ENCODE results near the gene DENND4B.

Gene DENND4B

DNA sequence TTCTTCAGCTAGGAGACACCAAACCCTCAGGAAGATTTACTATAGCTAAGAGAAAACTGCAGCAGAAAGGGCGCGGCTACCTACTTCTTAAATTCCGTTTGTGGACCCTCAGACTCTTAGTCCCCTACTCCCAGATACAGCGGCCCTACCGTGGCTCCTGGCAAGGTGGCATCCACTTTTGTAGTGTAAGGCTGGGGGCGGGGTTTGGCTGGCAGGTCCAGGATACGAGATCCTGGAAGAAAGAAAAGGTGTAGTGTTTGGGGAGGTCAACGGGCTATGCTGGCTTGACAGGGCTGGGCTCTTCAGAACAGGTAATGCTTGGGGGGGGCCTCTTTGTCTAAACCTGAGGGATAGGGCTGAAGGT, 21.5 kb upstream of the DENND4B start:
- no peak for DNase-seq

DNA sequence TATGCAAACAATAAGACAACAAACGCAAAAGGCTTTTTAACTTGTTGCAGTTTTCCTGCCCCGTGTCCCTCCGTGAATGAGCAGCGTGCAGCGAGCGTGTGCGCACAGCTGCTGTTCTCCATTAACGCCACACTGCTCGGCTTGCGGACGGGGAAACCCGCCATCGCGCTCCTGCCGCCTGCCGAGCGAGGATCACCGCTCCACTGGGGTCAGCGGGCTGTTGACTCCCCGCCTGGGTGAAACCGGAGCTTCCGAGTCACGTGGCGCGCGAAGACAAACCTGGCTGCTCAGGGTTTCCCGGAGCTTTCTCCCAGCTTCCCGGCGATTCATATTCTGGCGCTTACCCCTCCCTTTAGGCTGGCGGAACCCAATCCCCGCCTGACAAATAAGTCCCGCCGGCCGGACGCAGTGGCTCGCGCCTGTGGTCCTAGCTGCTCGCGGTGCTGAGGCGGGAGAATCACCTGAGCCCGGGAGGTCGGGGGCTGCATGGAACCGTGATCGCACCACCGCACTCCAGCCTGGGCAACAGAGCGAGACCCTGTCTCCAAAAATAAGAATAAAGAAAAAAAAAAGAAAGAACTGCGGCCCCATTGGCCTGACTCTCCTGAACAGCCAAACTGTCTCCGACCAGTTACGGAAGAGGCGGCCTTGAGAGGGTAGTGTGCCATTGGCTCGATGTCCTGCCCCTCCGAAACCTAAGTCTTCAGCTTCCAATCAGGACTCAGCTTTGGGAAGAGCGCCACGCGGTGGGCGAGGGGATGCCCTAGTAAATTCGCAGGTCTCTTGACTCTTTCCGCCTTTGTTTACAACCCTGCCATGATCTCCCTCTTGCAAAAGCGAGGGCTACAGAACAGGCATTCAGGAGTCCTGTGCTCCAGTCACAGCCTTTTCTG, 20.8 kb upstream of the DENND4B start, which contains the start of gene CREB3L4:
Gene CREB3L4 (plus strand): TSS at position 796 of the 893 bp plus-strand sequence. CDS start 624 bp downstream, outside the sequence.
- DNase-seq: peak; percentile 84

GRCh38 chr1:153963850-153964331, 17.4 kb upstream of the DENND4B start:
- no peak for DNase-seq

DNA sequence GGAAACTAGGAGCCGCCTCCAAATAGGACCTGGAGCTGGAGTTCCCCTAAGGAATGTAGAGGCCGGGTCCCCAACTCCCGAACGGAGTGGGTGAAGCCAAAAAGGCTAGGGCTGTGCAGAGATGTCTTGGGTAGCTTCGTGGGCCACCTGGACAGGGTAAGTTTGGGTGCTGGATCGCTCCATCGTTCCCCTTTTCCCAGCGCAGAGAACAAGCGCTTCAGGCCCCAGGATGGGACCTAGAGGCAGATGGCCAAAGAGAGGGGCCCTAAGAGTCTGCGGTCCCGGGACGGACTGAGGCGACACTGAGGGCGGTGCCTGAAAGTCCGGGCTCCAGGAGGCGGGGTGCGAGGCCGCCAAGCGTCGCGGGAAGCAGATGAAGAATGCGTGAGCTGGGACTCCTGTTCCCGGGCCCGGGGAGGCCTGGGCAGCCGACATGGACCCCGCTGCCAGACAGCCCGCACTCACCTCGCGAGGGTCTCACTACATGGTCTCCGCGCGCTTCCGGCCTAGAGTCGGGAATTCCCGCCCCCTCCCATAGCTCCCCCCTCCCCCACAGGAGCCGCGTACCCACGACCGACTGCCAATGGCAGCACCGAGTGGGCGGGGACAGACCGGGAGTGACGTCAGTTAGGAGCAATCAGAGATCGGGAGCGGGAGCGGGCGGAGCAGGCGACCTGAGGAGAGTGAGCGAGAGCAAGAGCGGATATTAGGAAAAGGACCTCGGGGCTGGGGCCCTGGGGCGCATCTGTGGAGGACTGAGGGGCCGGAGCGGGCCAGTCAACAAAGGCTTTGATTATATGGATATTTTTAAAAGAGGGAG, 16.7 kb upstream of the DENND4B start, which contains the start of gene SLC39A1:
Gene SLC39A1 (minus strand): TSS at position 508 of the 820 bp plus-strand sequence. CDS start 822 bp downstream, outside the sequence.
- DNase-seq: peak; percentile 92

DNA sequence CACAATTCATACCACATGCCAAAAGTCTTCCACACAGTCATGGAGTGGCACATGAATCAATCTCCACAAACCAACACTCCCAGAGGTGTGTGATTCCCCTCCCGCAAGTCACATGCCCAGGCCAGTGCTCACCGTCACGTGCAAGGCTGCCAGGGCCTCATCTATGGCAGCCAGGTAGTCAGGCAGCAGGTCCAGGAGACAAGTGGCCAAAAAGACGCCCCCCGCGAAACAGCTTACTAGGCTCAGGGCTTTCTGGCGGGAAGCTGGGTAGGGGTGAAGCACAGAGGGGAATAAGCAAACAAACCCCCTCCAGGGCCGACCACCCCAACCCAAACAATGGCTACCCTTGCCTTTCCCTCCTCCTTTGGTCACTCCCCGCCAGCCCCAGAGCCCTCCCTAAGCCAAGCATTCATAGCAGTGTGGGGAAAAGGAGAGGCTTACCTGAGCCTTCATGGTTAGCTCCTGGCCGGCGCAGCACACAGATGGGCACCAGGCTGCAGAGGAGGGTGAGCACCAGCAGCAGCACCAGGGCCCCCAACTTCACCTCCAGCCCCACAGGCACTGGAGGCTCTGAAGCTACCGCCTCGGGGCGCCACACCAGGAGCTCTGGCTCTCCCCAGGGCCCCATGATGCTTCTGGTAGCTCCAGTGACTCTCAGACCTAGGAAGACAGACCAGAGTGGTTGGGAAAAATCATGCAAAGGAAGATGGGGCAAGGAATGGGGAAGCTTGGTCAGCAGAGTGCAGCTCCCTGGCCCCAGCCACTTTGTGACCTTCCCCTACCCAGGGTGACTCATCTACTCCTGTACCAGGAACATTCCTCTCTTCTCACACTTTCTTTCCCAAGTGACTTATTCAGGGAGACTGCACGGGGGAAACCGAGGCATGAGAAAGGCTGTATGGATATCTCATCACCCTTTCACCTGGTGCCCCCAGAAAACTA, 15.8 kb upstream of the DENND4B start:
- no peak for DNase-seq

- no peak for DNase-seq
These were observed 14.9 kb upstream of the DENND4B start for GRCh38 chr1:153961421-153961820.

DNA sequence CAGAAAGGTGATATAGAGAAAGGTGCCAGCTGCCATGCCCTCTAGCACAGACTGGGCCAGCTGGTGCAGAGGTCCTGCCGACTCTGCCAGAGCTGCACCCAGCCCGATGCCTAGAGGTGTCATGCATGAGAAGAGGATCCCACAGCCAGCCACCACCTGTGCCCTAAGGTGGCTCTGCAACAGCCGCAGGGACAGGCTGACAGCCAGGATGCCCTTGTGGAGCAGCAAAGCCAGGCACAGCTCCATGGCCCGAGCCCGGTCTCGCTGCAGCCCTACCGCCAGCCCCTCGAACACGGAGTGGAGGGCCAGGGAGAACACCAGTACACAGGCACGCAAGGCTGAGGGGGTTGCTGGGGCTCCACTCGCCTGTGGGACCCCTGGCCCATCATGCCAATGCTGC, 13.7 kb upstream of the DENND4B start:
- DNase-seq: no peak

- DNase-seq: no peak
These were observed 12.9 kb upstream of the DENND4B start for GRCh38 chr1:153959454-153959853.

GRCh38 chr1:153958961-153959260, 12.4 kb upstream of the DENND4B start:
- DNase-seq: no peak

DNA sequence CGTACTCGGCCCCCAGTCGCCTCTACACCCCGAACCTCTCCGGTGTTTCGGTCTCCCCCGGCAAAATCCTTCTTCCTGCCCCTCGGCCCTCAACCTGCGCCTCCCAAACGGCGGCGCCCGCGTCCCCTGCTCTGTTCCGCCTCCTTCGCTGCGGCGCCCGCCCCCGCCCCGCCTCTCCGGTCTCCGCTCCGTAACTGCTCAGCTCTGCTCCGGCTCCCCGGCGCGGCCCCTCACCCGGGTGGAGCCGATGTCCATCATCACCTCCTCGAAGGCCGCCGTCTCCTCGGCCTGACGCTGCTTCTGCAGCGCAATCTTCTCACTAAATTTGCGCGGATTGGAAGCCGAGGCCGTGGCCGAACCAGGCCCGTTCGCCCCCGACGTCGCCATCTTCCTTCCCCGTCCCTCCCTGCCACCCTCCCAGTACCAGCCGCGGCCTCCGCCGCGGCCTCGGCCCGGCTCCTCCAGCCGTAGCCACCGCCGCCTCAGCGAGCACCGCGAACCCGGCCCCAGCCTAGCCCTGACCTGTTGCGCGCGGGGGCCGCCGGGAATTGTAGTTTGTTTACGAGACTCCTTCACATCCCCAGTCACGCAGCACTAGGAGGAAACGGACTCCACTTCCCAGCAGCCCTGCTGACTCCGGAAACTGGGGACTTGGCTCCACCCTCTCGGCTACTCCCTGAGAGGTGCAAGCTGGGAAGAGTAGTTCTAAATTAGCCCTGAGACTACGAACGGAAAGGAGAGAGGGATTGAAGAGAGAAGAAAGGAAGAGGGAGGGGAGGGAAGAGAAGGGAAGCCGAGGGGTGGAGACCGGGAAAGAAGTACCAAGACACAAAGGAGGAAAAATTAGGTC, 11.8 kb upstream of the DENND4B start, which contains the start of gene CRTC2:
Gene CRTC2 (minus strand): TSS at position 502 of the 850 bp plus-strand sequence. CDS start 115 bp downstream, at position 387.
- peak; percentile 98 for DNase-seq

DNA sequence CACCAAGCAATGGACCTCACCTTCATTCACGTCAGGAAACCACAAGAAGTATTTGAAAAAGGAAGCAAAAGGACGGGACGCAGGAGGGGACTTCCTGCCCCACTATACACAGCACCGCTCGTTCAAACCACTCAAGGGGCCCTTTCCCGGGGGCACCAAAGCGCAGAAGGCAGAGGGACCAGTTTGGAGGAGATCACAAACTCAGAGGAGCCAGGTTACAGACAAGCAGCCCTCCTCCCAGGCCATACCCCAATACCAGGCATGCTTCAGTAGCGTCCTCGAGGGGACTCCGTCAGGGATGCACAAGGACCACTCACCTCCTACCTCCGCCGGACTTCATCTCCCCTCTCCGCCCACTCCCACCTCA, 11.2 kb upstream of the DENND4B start:
- no peak for DNase-seq

- no peak for DNase-seq
These were observed 10.6 kb upstream of the DENND4B start for GRCh38 chr1:153956997-153957715.

- DNase-seq: no peak
These were observed 8.3 kb upstream of the DENND4B start for GRCh38 chr1:153954826-153955225.

- no peak for DNase-seq
These were observed 7.4 kb upstream of the DENND4B start for GRCh38 chr1:153953859-153954365.

- no peak for DNase-seq
These were observed 5.3 kb upstream of the DENND4B start for GRCh38 chr1:153951801-153952200.

DNA sequence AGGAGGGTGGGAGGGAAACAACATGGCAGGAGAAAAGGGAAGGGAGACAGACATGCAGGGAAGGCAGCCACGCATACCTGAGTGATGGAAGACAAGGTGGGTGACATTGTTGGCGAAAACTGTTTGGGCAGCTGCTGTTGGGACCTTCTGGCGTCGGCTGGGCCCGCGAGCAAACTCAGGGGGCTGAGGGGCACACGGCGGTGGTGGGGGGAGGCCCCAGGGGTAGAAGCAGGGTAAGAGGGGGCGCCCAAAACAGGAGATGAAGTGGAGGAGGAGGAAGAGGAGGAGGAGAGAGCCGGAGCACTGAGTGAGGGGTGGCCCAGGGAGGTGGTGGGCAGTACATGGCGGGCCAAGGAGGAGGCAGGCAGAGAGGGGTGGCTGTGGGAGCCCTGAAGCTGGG, 4.7 kb upstream of the DENND4B start:
- no peak for DNase-seq

DNA sequence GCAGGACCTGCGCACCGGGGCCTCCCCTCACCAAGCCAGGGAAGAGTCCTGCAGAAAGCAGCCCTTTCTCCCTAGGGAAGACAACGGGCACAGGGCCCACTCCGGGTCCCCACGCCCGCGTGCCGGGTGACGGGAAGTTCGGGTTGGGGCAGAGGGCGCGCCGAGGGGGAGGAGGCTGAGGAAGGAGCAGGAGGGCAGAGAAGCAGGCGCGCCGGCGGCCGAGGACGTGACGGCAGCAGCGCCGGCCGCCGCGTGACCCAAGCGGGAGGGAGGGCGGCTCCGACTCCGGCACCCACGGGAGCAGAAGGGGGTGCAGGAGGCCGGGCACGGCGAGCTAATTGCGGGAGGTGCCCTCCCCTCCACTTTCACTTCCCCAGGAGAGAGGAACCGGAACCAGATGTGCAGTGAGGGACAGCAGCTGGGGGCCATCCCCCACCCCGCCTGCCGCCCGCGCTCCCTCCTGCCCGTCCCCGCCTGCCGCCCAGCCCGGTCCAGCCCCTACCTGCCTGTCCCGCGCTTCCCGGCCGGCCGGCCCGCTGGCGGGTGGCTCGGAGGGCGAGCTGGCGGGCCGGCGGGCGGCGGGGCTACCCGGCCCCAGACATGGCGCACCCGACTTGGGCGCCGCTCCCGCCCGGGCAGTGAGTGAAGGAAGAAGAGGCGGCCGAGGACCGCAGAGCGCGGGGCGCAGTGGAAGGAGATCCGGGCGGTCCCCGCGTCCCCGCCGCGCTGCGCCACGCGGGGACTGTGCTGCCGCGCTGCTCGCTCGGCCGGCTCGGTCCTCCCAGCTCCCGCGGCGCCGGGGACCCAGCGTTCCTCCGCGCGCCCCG, 510 bp downstream of the DENND4B start:
- DNase-seq: peak; percentile 59

GRCh38 chr1:153945131-153945794, 1.3 kb downstream of the DENND4B start:
- peak; percentile 66 for DNase-seq

DNA sequence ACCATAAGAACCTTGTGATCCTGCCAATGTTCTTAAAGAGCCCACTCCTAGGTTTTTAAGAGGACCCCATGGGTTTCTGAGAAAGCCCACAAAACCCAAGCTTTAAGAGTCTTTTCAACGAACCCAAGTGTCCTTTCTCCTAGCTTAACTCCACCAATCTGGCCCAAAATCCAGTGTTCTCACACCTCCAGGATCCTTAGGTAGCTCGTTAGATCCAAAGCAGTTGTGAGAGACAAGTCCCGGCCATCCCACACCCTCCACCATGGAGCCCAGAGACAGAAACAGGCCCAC, 1.7 kb downstream of the DENND4B start:
- no peak for DNase-seq

Measured in activated naive CD4-positive, alpha-beta T cell treated with anti-CD3 and anti-CD28 coated beads, Interleukin-2, amount 50 U/mL, for 16 hours (primary cell).